Adipocyte (in vitro differentiated cells): ENCODE measurements around the gene IL1RL1.
"Not testable (repeated sequence)": the region's sequence is repeated elsewhere in the genome, so short reads cannot be mapped to it uniquely, and the experiment has no call there.

Experiments used
- DNase-seq: peaks from one replicate; pipeline ENCODE4 v3.0.0-alpha.2; 2015; ENCODE audit warnings: low read depth
- H3K27me3 ChIP-seq: replicated peaks from 2 replicates; pipeline ENCODE4 v1.7.0; 2013; ENCODE audit warnings: mild to moderate bottlenecking, low read length, moderate library complexity; ENCODE audit not compliant: control insufficient read depth, insufficient read depth
- H3K36me3 ChIP-seq: 2 replicates; pipeline ENCODE4 v1.7.0; 2013; ENCODE audit warnings: low read length, mild to moderate bottlenecking, moderate library complexity; ENCODE audit not compliant: control insufficient read depth, insufficient read depth, severe bottlenecking
- H3K4me1 ChIP-seq: 2 replicates; pipeline ENCODE4 v1.7.0; 2013; ENCODE audit warnings: mild to moderate bottlenecking, low read length, moderate library complexity; ENCODE audit not compliant: control insufficient read depth, insufficient read depth
- H3K4me3 ChIP-seq: 2 replicates; pipeline ENCODE4 v1.7.0; 2013; ENCODE audit warnings: mild to moderate bottlenecking, low read length, moderate library complexity
- H3K9ac ChIP-seq: 2 replicates; pipeline ENCODE4 v1.7.0; 2013; ENCODE audit warnings: mild to moderate bottlenecking, low read length, moderate library complexity
- H3K9me3 ChIP-seq: 2 replicates; pipeline ENCODE4 v1.7.0; 2013; ENCODE audit warnings: mild to moderate bottlenecking, low read length, moderate library complexity; ENCODE audit not compliant: control insufficient read depth

The IL1RL1 gene

GRCh38 chr2:102313471-102313870, 2.1 kb downstream of the IL1RL1 start:
- Histone ChIP-seq H3K36me3 (no peaks in the 10 kb centered on the region), H3K27me3 (peaks cover 4% of the 10 kb centered on the region), H3K4me3 (no peak overlapping the region), H3K9me3 (no peaks in the 10 kb centered on the region), H3K4me1 (peaks cover 9% of the 10 kb centered on the region), H3K9ac (no peak overlapping the region)
- no peak for DNase-seq

- DNase-seq = no peak
- H3K9me3 ChIP-seq = no peaks in the 10 kb centered on the region
- H3K9ac ChIP-seq = no peak overlapping the region
- H3K27me3 ChIP-seq = peaks cover 3% of the 10 kb centered on the region
- H3K36me3 ChIP-seq = no peaks in the 10 kb centered on the region
- H3K4me3 ChIP-seq = no peak overlapping the region
- H3K4me1 ChIP-seq = peaks cover 9% of the 10 kb centered on the region
Measured at GRCh38 chr2:102313950-102314349, 2.6 kb downstream of the IL1RL1 start.

- no peak overlapping the region for H3K9ac ChIP-seq
- no peak for DNase-seq
- H3K4me3 ChIP-seq = no peak overlapping the region
Measured at GRCh38 chr2:102315921-102316320, 4.6 kb downstream of the IL1RL1 start.

GRCh38 chr2:102317715-102318114, 6.4 kb downstream of the IL1RL1 start:
- H3K27me3 ChIP-seq = peaks cover 3% of the 10 kb centered on the region
- DNase-seq = no peak
- H3K36me3 ChIP-seq = no peaks in the 10 kb centered on the region
- no peak overlapping the region for H3K4me3 ChIP-seq
- H3K4me1 ChIP-seq = peaks cover 5% of the 10 kb centered on the region
- H3K9ac ChIP-seq = no peak overlapping the region
- no peaks in the 10 kb centered on the region for H3K9me3 ChIP-seq

More at GRCh38 chr2:102315921-102316320, 4.6 kb downstream of the IL1RL1 start:
- peaks cover 3% of the 10 kb centered on the region for H3K27me3 ChIP-seq
- no peaks in the 10 kb centered on the region for H3K9me3 ChIP-seq
- H3K36me3 ChIP-seq = no peaks in the 10 kb centered on the region
- H3K4me1 ChIP-seq = peaks cover 9% of the 10 kb centered on the region

GRCh38 chr2:102318437-102318836, 7.1 kb downstream of the IL1RL1 start:
- Histone ChIP-seq H3K9me3 (no peaks in the 10 kb centered on the region), H3K27me3 (peaks cover 3% of the 10 kb centered on the region), H3K4me3 (no peak overlapping the region), H3K4me1 (no peaks in the 10 kb centered on the region), H3K36me3 (no peaks in the 10 kb centered on the region), H3K9ac (no peak overlapping the region)
- no peak for DNase-seq

- no peaks in the 10 kb centered on the region for H3K36me3 ChIP-seq
- H3K4me1 ChIP-seq = no peaks in the 10 kb centered on the region
- no peak for DNase-seq
- H3K4me3 ChIP-seq = no peak overlapping the region
- no peaks in the 10 kb centered on the region for H3K9me3 ChIP-seq
- peaks cover 3% of the 10 kb centered on the region for H3K27me3 ChIP-seq
- no peak overlapping the region for H3K9ac ChIP-seq
Measured at GRCh38 chr2:102321941-102322719, 10.8 kb downstream of the IL1RL1 start.

DNA sequence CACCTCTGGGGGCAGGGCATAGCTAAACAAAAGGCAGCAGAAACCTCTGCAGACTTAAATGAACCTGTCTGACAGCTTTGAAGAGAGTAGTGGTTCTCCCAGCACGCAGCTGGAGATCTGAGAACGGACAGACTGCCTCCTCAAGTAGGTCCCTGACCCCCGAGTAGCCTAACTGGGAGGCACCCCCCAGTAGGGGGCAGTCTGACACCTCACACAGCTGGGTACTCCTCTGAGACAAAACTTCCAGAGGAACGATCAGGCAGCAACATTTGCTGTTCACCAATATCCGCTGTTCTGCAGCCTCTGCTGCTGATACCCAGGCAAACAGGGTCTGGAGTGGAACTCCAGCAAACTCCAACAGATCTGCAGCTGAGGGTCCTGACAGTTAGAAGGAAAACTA, 13.6 kb downstream of the IL1RL1 start:
- not testable (repeated sequence) for DNase-seq, H3K9ac ChIP-seq, H3K4me1 ChIP-seq, H3K4me3 ChIP-seq, H3K27me3 ChIP-seq, H3K36me3 ChIP-seq, H3K9me3 ChIP-seq

DNA sequence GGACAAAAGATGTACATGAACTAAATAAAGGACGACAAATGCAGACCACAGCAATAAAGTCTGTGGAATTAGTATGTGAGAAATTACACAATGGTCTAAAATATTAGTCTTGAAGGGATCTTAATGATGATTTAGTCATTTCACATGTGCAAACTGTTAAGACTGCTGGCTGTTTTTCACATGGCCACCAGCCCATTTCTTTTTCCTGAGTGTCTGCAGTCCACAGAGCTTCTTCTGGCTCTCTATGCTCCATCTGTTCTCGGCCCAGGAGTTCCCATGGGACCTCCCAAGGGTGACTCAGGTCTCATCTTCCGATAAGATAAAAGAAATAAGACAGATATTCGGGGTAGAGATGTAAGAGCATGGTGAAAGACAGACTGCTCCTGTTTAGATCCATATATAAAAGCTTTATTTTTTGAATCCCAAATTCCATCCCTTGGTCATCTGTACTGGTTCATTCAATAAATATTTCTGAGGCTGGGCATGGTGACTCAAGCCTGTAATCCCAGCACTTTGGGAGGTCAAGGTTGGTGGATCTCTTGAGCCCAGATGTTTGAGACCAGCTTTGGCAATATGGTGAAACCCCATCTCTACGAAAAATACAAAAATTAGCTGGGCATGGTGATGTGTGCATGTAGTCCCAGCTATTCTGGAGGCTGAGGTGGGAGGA, 20.1 kb downstream of the IL1RL1 start:
- Histone ChIP-seq H3K27me3 (no peaks in the 10 kb centered on the region), H3K4me3 (no peak overlapping the region), H3K9ac (no peak overlapping the region), H3K9me3 (no peaks in the 10 kb centered on the region), H3K4me1 (peaks cover 9% of the 10 kb centered on the region), H3K36me3 (no peaks in the 10 kb centered on the region)
- no peak for DNase-seq

DNA sequence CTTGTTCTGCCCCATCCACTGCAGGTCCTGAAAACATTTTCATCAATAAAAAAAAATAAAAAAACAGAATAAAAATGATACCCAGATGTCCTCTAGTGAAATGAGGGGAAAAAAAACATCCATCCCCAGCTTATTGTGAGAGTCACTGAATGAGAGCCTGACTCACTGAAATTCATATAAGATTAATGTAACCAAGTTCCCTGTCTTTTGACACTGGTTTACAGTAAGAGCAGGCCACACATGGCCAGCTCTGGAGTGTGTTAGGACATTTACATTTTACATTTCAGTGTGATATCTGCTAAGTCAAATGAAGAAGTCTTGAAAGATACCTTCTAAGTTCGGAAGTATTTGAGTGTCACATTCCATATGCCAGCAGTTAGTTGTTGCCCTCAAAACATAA, 23.1 kb downstream of the IL1RL1 start:
- Histone ChIP-seq H3K27me3 (no peaks in the 10 kb centered on the region), H3K36me3 (no peaks in the 10 kb centered on the region), H3K9me3 (no peaks in the 10 kb centered on the region), H3K4me3 (no peak overlapping the region), H3K4me1 (peaks cover 20% of the 10 kb centered on the region), H3K9ac (no peak overlapping the region)
- DNase-seq = no peak

DNA sequence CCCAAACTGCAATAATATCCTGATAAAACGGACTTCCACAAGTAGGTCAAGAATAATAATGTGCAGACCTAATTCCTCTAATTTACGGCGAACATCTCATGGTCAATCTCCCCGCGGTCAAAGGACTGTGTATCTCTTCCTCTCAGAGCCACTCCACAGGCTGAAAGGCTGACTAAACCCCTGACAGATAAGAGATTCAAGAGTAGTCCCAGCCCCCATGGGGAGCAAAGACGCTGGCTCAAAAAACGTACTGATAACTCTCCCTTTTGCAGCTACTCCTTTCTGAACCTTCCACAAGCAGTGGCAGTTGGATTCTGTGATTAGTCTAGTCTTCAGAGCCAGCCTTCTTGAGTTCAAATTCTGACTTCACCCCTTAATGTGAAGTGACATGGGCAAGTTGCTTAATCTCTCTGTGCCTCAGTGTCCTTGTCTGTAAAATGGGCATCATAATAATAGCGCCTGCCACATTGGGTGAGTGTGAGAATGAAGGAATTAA, 24.6 kb downstream of the IL1RL1 start:
- Histone ChIP-seq H3K9ac (no peak overlapping the region), H3K4me3 (no peak overlapping the region), H3K36me3 (no peaks in the 10 kb centered on the region), H3K27me3 (no peaks in the 10 kb centered on the region), H3K9me3 (no peaks in the 10 kb centered on the region), H3K4me1 (peaks cover 20% of the 10 kb centered on the region)
- DNase-seq = no peak

- Histone ChIP-seq H3K9ac (peak overlapping the region; percentile 48), H3K4me3 (peak overlapping the region; percentile 70), H3K27me3 (no peaks in the 10 kb centered on the region), H3K4me1 (peaks cover 20% of the 10 kb centered on the region), H3K9me3 (no peaks in the 10 kb centered on the region), H3K36me3 (no peaks in the 10 kb centered on the region)
- no peak for DNase-seq
Measured at GRCh38 chr2:102336502-102336945, 25.2 kb downstream of the IL1RL1 start.
